Colon (tissue), 2 donors: ENCODE data around the gene STK32B.
"Not testable (repeated sequence)": the region's sequence is repeated elsewhere in the genome, so short reads cannot be mapped to it uniquely, and the experiment has no call there.

ENCODE experiments used
- FAIRE-seq: peaks from 2 replicates; lab custom pipeline; 2012; peaks lifted over from hg19 to GRCh38; lab: Jason Lieb, UNC
- donor health status: control.
- donor health status: control.

STK32B gene

GRCh38 chr4:5030927-5031326, 20.4 kb upstream of the STK32B start:
- FAIRE-seq = no peak

DNA sequence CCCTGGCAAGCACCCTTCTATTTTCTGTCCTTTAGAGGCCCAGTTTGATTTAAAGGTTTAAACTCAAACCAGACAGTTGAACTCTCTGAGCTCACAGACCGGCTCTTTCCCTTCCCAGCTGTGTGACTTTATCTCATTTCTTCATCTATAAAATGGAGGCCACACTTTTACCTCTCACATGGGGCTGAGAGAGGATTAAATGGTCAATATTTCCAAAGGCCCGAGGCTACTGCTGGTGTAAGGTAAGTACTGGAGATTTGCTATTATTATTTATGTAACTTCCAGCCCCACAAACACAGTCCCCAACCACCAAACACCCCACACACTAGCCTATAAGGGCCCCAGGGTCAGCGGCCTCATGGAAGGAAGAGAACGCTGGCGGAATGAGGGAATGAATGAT, 18.5 kb upstream of the STK32B start:
- FAIRE-seq = no peak

DNA sequence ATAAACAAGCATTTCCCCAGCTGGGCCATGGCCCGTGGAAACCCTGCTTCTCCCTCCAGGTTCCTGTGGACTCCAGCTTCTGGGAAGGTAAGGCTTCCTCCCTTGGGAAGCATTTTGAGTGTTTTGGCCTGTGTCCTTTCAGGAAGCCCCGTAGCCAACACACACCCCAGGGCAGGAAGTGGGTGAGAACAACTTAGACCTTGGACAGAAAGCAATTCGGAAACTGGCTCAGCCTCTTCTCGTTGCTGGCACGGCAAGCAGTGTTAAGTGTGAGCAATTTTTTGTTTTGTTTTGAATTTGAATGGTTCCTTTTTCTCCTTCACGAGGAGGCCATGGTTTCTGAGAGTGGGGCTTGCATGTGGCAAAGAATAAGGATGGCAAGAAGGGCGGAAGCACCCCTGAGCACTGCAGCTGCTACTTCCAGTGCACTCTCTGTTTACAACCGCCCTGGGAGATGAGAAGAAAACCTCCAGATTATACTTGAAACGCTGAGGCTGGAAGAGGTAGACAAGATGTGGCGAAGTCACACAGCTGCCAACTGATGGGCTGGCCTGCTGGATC, 17.9 kb upstream of the STK32B start:
- FAIRE-seq = no peak

DNA sequence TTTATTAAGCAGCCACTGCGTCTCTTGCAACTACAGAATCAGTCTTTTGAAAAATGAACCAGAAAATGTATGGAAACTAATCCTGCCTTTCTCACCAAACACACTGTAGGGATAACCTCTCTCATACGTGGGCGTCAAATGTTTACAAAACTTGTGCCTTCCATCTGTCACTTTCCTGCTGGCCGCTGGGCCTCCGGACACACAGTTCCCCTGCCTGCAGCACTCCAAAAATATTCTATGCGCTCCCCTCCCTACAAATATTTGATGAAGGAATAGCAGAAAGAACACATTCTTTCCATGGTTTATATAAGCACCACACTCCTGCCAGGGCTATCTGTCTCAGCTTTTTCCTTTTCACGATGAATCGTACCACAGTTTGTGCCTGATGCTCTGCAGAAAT, 17.1 kb upstream of the STK32B start:
- no peak for FAIRE-seq

DNA sequence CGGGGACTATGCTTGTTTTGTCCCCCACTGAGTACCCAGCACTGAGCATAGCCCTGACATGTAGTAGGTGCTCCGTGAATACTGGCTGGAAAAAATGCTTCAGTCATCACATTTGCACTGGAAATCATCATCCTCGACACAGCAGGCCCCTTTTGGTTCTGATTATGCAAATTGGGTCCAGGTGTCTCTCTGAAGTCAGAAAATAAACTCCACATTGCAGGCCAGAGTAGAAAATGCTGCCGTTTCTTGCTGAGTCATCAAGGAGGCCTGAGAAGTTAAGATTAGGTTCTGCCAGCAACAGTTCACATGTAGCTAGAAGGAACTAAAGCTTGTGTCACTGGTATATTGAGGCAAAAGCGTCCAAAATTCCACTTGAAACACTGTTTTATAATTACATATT, 15.0 kb upstream of the STK32B start:
- no peak for FAIRE-seq

- no peak for FAIRE-seq
Observed at GRCh38 chr4:5037553-5038551, 13.4 kb upstream of the STK32B start.

GRCh38 chr4:5039800-5040199, 11.5 kb upstream of the STK32B start:
- FAIRE-seq = no peak

GRCh38 chr4:5040856-5041620, 10.2 kb upstream of the STK32B start:
- FAIRE-seq = no peak

DNA sequence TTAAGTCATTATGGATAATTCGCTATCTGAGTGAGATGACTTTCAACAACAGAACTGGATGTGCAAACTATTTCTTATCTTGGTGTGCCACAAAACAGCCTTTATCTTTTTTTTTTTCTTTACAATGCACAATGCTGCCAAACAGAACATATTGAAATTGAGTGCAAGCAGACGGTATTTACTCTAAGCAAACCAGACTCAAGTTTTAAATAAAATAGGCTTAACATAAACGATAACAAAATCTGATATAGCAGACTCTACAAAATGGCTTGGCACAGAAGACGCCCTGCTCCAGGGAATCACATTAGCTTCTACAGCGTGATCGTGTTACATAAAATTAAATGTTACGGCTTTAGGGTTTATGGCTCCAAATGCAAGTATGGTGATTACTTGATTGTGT, 9.6 kb upstream of the STK32B start:
- no peak for FAIRE-seq

GRCh38 chr4:5043579-5043978, 7.7 kb upstream of the STK32B start:
- FAIRE-seq = no peak

GRCh38 chr4:5044341-5044740, 6.9 kb upstream of the STK32B start:
- no peak for FAIRE-seq

DNA sequence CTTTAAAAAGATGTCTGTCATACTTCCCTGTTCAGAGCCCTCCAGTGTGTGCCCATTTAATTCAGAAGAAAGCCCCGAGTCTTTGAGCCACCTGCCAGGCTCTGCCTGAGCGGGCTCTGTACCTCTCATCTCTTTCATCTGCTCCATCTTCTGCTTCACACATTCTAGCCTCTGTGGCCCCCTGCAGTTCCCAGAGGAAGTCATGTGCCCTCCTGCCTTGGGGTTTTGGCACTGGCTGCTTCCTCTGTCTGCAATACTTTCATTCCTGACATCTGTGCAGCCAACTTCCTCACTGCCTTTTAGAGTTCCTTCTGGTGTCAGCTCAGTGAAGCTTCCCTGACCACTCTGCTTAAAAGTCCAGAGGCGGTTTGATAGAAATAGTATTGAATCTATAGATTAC, 6.2 kb upstream of the STK32B start:
- no peak for FAIRE-seq

- no peak for FAIRE-seq
Observed at GRCh38 chr4:5048721-5049120, 2.6 kb upstream of the STK32B start.

GRCh38 chr4:5050520-5051277, 581 bp upstream of the STK32B start:
- no peak for FAIRE-seq

DNA sequence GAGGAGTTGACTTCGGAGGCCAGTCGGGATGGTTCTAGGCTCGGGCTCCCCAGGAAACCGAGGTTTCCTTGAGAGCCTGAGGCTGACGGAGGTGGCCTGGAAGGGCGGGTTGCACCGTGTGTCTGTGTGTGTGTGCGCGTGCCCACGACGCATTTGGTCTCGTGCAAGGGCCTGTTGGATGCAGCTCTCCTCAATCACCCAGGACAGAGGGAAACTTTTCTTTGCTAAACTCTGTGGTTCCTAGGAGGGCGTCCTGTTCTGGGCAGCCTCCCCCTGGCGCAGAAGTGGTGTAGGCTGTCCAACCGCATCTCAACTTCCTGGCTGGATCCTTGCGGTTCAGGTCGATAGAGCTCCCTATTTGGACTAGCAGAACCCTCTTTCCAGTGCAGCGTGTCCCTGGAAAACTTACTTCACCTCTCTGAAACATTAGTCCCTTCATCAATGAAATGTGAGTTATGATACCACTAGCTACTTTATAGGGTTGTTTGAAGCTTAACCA, 973 bp downstream of the STK32B start:
- FAIRE-seq = no peak

DNA sequence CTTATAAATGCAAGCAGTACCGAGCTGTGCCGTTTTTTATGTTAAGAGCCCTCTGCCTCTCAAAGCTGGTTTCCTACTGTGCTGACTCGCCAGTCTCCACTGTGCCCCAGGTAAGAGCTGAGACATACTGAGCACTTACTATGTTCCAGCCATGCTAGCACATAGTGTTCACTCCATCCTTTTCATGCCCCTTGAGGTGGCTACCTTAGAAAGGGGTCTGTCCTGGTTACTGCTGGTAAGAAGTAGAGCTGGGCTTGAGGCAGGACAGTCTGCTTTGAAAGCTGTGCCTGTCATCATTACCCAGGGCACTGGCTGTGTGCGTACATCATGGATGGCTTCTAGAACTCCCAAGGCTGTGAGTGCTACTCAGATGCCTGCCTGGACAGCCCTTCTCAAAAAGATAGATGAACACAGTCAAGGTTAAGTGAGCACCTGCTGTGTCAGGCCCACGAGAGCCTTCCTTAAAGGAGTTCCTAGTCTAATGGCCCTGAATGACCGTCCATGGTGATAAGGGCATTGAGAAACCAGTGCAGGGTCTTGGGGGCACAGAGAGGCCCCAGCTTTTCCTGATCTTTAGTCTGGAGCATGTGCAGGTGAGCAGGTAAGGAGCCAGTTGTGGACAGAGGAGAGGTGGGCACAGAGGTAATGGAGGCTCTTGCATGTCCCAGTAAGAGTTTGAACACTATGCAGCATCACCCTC, 1.6 kb downstream of the STK32B start:
- FAIRE-seq = no peak

DNA sequence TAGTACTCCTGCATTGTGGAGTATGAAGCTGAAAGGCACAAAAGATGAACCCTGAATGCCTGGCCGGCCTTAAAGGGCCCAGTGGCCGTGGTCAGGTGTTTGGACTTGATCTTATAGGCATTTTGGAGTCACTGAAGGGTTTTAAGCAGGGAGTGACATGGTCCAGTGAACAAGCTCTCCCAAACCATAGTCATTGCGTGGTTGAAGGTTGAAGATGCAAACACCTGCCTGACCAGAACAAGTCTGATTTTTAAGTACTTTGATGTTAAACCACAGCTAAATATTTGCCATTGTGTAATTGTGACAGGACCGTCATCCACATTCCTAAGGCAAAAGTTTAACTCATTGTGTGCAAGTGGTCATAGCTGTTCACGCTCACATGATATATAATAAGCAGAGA, 3.3 kb downstream of the STK32B start:
- no peak for FAIRE-seq

GRCh38 chr4:5055411-5055810, 4.1 kb downstream of the STK32B start:
- FAIRE-seq = no peak

- no peak for FAIRE-seq
Observed at GRCh38 chr4:5066101-5066500, 14.8 kb downstream of the STK32B start.

GRCh38 chr4:5066968-5067367, 15.7 kb downstream of the STK32B start:
- FAIRE-seq = not testable (repeated sequence)

DNA sequence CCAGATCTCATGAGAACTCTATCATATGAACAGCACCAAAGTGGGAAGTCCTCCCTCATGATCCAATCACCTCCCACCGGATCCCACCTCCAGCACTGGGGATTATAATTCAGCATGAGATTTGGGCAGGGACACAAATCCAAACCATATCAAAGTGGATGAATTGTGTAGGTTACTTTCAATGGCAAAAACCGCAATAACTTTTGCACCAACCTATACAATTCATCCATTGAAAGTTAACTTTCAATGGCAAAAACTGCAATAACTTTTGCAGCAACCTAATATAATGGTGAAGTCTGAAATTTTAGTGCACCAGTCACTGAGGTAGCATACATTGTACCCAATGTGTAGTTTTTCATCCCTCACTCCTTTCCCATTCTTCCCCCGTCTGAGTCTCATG, 16.6 kb downstream of the STK32B start:
- FAIRE-seq = no peak
